ENCODE results near the gene HECA. TPM values are rescaled to one million over a fixed set of nuclear protein-coding genes. Genes with fewer than 3 reads are reported as not detected.
"Not testable (repeated sequence)": the region's sequence is repeated elsewhere in the genome, so short reads cannot be mapped to it uniquely, and the experiment has no call there.

HECA gene
- total and polyA plus RNA-seq, 10 of the 15 experiments (the other 5 are each of a cell fraction or from before 2014, with no cell fraction given): 0.52 to 7.2 (median 2.7) TPM

DNA sequence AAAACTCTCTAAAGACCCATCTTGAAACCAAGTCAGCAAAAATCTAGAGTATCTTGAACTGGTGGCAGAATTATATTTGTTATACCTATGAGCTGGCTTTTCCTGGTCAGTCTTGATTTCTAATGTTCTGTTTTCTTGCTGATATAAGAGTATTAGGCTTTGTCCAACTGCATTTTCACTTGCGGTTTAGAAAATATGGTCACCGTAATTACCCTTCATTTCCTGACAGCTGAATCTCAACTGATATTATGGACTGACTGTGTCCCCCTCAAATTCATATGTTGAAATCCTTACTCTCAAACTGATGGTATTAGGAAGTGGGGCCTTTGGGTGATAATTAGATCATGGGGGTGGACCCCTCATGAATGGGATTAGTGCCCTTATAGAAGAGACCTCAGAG, 84.9 kb downstream of the HECA start (continued):
- TF ChIP-seq RBBP5 (conservative IDR thresholded peaks at IDR 0.05) (no peak), PAX5 (IDR thresholded peaks at IDR 0.05; ENCODE audit: borderline replicate concordance, low read depth, low read length) (no peak)

GRCh38 chr6:139228387-139228786, 93.5 kb downstream of the HECA start:
- CTCF ChIA-PET: interaction anchor here (0.6 to 3.1 kb wide), 2 partner anchors 9 to 38 kb away, joined by 3 to 41 read pairs; no protein-coding TSS in a partner anchor
- H3K27ac ChIP-seq (ENCODE audit: control insufficient read depth, insufficient read depth); H4K20me1 ChIP-seq (ENCODE audit: control insufficient read depth, insufficient read depth); H3K4me2 ChIP-seq (ENCODE audit: control insufficient read depth, insufficient read depth); H3K27me3 ChIP-seq (replicated peaks in 1 of 2; ENCODE audit: control insufficient read depth in 2 of 2, insufficient read depth in 2 of 2, low read length in 1 of 2); H3K4me3 ChIP-seq; FAIRE-seq; H2AFZ ChIP-seq (ENCODE audit: control insufficient read depth, low read depth, low read length); H3K36me3 ChIP-seq (ENCODE audit: control insufficient read depth in 2 of 2, insufficient read depth in 2 of 2, low read length in 1 of 2); H3K4me1 ChIP-seq (ENCODE audit: control insufficient read depth, insufficient read depth, low read length); H3K9me3 ChIP-seq (replicated peaks; ENCODE audit: control insufficient read depth, insufficient read depth, low read length); BruUV-seq (replicated peaks); intact Hi-C loops (cut with micrococcal nuclease; ENCODE audit: unreplicated experiment); ATAC-seq; DNase-seq (ENCODE audit: low read depth, low spot score); H3K79me2 ChIP-seq (ENCODE audit: control insufficient read depth, insufficient read depth, low read length); H3K9ac ChIP-seq (ENCODE audit: control insufficient read depth, insufficient read depth, low read length): not testable (repeated sequence)
- RAD21 ChIA-PET (ENCODE audit: unreplicated experiment): interaction anchor here (0.7 kb wide), 1 partner anchor 146 kb away, joined by 3 read pairs; the partner anchor contains the start of gene CITED2
- POLR2A ChIA-PET: interaction anchor here (0.7 kb wide), 1 partner anchor 55 kb away, joined by 8 read pairs; no protein-coding TSS in a partner anchor
- WGBS (ENCODE audit: insufficient coverage, insufficient replicate concordance, low lambda C conversion rate, missing lambda C conversion rate): 90% methylated on average over 3 of the region's 3 CpGs
- in situ Hi-C loops (cut with MboI): loop anchor here (5.0 kb wide), 1 partner anchor 139 kb away; no protein-coding TSS in a partner anchor
- SMC1A ChIA-PET (ENCODE audit: uncharacterized antibody, unreplicated experiment): interaction anchor here (0.6 to 4.3 kb wide), 4 partner anchors 9 to 213 kb away, joined by 3 to 35 read pairs (median 4); no protein-coding TSS in a partner anchor

Other genes starting within 250 kb of the HECA start
- 34.3 and 34.6 TPM in 2 replicates for gene REPS1, start 146.8 kb upstream of the HECA start, total RNA-seq (2014; rRNA removed)
- 45.7 and 45.9 TPM in 2 replicates for gene REPS1, start 146.8 kb upstream of the HECA start, total RNA-seq (2014; rRNA removed; fragmentation: Illumina TruSeq; extraction: Trizol)
- gene REPS1, start 146.8 kb upstream of the HECA start, total RNA-seq (2021): 36.9 and 39.3 TPM in 2 replicates
- 59.3 and 76.2 TPM in 2 replicates for gene REPS1, start 146.8 kb upstream of the HECA start, polyA plus RNA-seq (2011; rRNA removed)
- 43.9 and 44.3 TPM in 2 replicates for gene REPS1, start 146.8 kb upstream of the HECA start, polyA plus RNA-seq (2014; fragmentation: Illumina TruSeq; extraction: Trizol)
- 10 to 100 TPM; 13.7 to 21.2 TPM for gene REPS1, start 146.8 kb upstream of the HECA start, polyA plus RNA-seq (2014; fragmentation: Nextera tagmentation; extraction: Ambion mirVana)
- 28.8 and 31.5 TPM in 2 replicates for gene REPS1, start 146.8 kb upstream of the HECA start, polyA plus RNA-seq (2014; rRNA removed)
- gene REPS1, start 146.8 kb upstream of the HECA start, polyA plus RNA-seq (2016; fragmentation: Nextera tagmentation; extraction: Ambion mirVana): 10 to 100 TPM; 17.4 to 27.2 TPM
- gene ABRACL, start 106.3 kb upstream of the HECA start, total RNA-seq (2014; rRNA removed): 116 and 148 TPM in 2 replicates
- gene ABRACL, start 106.3 kb upstream of the HECA start, total RNA-seq (2014; rRNA removed; fragmentation: Illumina TruSeq; extraction: Trizol): 141 and 144 TPM in 2 replicates
- 108 and 111 TPM in 2 replicates for gene ABRACL, start 106.3 kb upstream of the HECA start, total RNA-seq (2021)
- gene ABRACL, start 106.3 kb upstream of the HECA start, polyA plus RNA-seq (2011; rRNA removed): 179 and 270 TPM in 2 replicates
- 161 and 187 TPM in 2 replicates for gene ABRACL, start 106.3 kb upstream of the HECA start, polyA plus RNA-seq (2014; fragmentation: Illumina TruSeq; extraction: Trizol)
- gene ABRACL, start 106.3 kb upstream of the HECA start, polyA plus RNA-seq (2014; fragmentation: Nextera tagmentation; extraction: Ambion mirVana): 100 to 1,000 TPM; 636 to 647 TPM
- gene ABRACL, start 106.3 kb upstream of the HECA start, polyA plus RNA-seq (2014; rRNA removed): 168 and 204 TPM in 2 replicates
- gene ABRACL, start 106.3 kb upstream of the HECA start, polyA plus RNA-seq (2016; fragmentation: Nextera tagmentation; extraction: Ambion mirVana): 100 to 1,000 TPM; 312 to 358 TPM
- gene TXLNB, start 156.9 kb downstream of the HECA start, total RNA-seq (2014; rRNA removed): 0.23 and 0.27 TPM in 2 replicates
- 0.36 and 0.69 TPM in 2 replicates for gene TXLNB, start 156.9 kb downstream of the HECA start, total RNA-seq (2014; rRNA removed; fragmentation: Illumina TruSeq; extraction: Trizol)
- gene TXLNB, start 156.9 kb downstream of the HECA start, total RNA-seq (2021): 0.21 TPM in 2 replicates
- 1.3 and 2.1 TPM in 2 replicates for gene TXLNB, start 156.9 kb downstream of the HECA start, polyA plus RNA-seq (2011; rRNA removed)
- 0.05 and 0.22 TPM in 2 replicates for gene TXLNB, start 156.9 kb downstream of the HECA start, polyA plus RNA-seq (2014; fragmentation: Illumina TruSeq; extraction: Trizol)
- under 1 TPM; 0.07 to 0.10 TPM for gene TXLNB, start 156.9 kb downstream of the HECA start, polyA plus RNA-seq (2014; fragmentation: Nextera tagmentation; extraction: Ambion mirVana)
- gene TXLNB, start 156.9 kb downstream of the HECA start, polyA plus RNA-seq (2014; rRNA removed): 0.05 and 0.68 TPM in 2 replicates
- under 1 TPM in 1 of 2 experiments, not detected in 1; 0.21 TPM for gene TXLNB, start 156.9 kb downstream of the HECA start, polyA plus RNA-seq (2016; fragmentation: Nextera tagmentation; extraction: Ambion mirVana)
- 11.5 and 13.7 TPM in 2 replicates for gene CITED2, start 239.6 kb downstream of the HECA start, total RNA-seq (2014; rRNA removed)
- 3.0 and 3.3 TPM in 2 replicates for gene CITED2, start 239.6 kb downstream of the HECA start, total RNA-seq (2014; rRNA removed; fragmentation: Illumina TruSeq; extraction: Trizol)
- gene CITED2, start 239.6 kb downstream of the HECA start, total RNA-seq (2021): 18.0 and 20.0 TPM in 2 replicates
- gene CITED2, start 239.6 kb downstream of the HECA start, polyA plus RNA-seq (2011; rRNA removed): 8.1 and 9.8 TPM in 2 replicates
- 8.9 and 9.9 TPM in 2 replicates for gene CITED2, start 239.6 kb downstream of the HECA start, polyA plus RNA-seq (2014; fragmentation: Illumina TruSeq; extraction: Trizol)
- gene CITED2, start 239.6 kb downstream of the HECA start, polyA plus RNA-seq (2014; fragmentation: Nextera tagmentation; extraction: Ambion mirVana): under 1 TPM; 0.08 to 0.49 TPM
- gene CITED2, start 239.6 kb downstream of the HECA start, polyA plus RNA-seq (2014; rRNA removed): 8.5 and 11.2 TPM in 2 replicates
- gene CITED2, start 239.6 kb downstream of the HECA start, polyA plus RNA-seq (2016; fragmentation: Nextera tagmentation; extraction: Ambion mirVana): 1 to 10 TPM; 3.1 to 6.0 TPM